Hematopoietic multipotent progenitor cell treated with erythropoietin and hydrocortisone succinate and interleukin-3 and kit ligand, for 17 days (in vitro differentiated cells): ENCODE results near the gene FRMD4A.

Experiments
- DNase-seq: peaks from one replicate; pipeline ENCODE4 v3.0.0-alpha.2; 2015; ENCODE audit warnings: low spot score

The FRMD4A gene

GRCh38 chr10:13604357-13605040 lies 726.2 kb downstream of the FRMD4A start:
- DNase-seq, result no peak

GRCh38 chr10:13597909-13598308 lies 732.8 kb downstream of the FRMD4A start:
- DNase-seq, result no peak

- DNase-seq, result no peak
These were observed 736.1 kb downstream of the FRMD4A start for GRCh38 chr10:13594641-13595040.
